NB4 (cell line): Measurements from ENCODE around the gene ZNF212.

ENCODE experiments used
- CTCF ChIP-seq: IDR thresholded peaks from one replicate; pipeline ENCODE4 v1.5.1; 2012; ENCODE audit warnings: low read depth, low read length
- MYC ChIP-seq: IDR thresholded peaks from 2 replicates; pipeline ENCODE4 v1.6.1; 2011; ENCODE audit warnings: low read depth, low read length
- POLR2A ChIP-seq: IDR thresholded peaks from 2 replicates; pipeline ENCODE4 v1.6.1; 2011; ENCODE audit warnings: mild to moderate bottlenecking; ENCODE audit not compliant: insufficient read length; ENCODE audit errors: extremely low read depth

GRCh38 chr7:149279111-149279743, 39.8 kb downstream of the ZNF212 start:
- TF ChIP-seq CTCF (no peak), POLR2A (no peak), MYC (no peak)
